SJCRH30 (cell line): ENCODE data around the gene NXN. TPM values are rescaled to one million over a fixed set of nuclear protein-coding genes. Genes with fewer than 3 reads are reported as not detected.
"Not testable (repeated sequence)": the region's sequence is repeated elsewhere in the genome, so short reads cannot be mapped to it uniquely, and the experiment has no call there.

Experiments
- DNase-seq, 2 experiments: peaks; one replicate each; pipeline ENCODE4 v3.0.0-alpha.2; 2015 to 2020
- H3K27ac ChIP-seq: fragments of 250-450 bp; sonication (Bioruptor Pico); 2 replicates; pipeline ENCODE4 v1.5.1; 2020; ENCODE audit warnings: mild to moderate bottlenecking, moderate library complexity
- H3K27me3 ChIP-seq: fragments of 250-450 bp; sonication (Bioruptor Pico); 2 replicates; pipeline ENCODE4 v1.5.1; 2020; ENCODE audit warnings: mild to moderate bottlenecking, moderate library complexity
- H3K36me3 ChIP-seq: fragments of 250-450 bp; sonication (Bioruptor Pico); 2 replicates; pipeline ENCODE4 v1.5.1; 2020; ENCODE audit warnings: mild to moderate bottlenecking, moderate library complexity
- H3K4me1 ChIP-seq: fragments of 250-450 bp; sonication (Bioruptor Pico); 2 replicates; pipeline ENCODE4 v1.5.1; 2020; ENCODE audit warnings: mild to moderate bottlenecking, moderate library complexity
- H3K4me3 ChIP-seq: fragments of 250-450 bp; sonication (Bioruptor Pico); 2 replicates; pipeline ENCODE4 v1.5.1; 2020; ENCODE audit warnings: mild to moderate bottlenecking, moderate library complexity
- H3K9me3 ChIP-seq: fragments of 250-450 bp; sonication (Bioruptor Pico); replicated peaks from 2 replicates; pipeline ENCODE4 v1.5.1; 2020; ENCODE audit warnings: mild to moderate bottlenecking, moderate library complexity
- total RNA-seq: library from RNA; depleted of rRNA; stranded (reverse); fragments of >200 nt; shearing (Covaris generic); gene quantifications from 2 replicates; pipeline ENCODE4 v1.2.3, GENCODE V29; 2014

NXN gene
- total RNA-seq, 1 experiment from 2014 or later, result 35.2 TPM

DNA sequence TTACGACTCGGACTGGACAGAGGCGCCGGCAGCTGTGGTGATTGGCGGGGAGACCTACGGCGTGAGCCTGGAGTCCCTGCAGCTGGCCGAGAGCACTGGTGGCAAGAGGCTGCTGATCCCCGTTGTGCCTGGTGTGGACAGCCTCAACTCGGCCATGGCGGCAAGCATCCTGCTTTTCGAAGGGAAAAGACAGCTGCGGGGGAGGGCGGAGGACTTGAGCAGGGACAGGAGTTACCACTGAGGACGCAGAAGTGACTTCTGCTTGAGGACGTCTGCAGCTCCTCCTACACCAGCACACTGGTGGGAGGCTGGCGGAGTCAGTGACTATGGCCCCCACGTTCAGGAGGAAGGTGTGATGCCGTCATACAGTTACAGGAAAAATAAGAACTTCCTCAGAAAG is 187.7 kb downstream of the NXN start:
- no peak for DNase-seq
- H3K9me3 ChIP-seq, result no peaks in the 10 kb centered on the region

DNA sequence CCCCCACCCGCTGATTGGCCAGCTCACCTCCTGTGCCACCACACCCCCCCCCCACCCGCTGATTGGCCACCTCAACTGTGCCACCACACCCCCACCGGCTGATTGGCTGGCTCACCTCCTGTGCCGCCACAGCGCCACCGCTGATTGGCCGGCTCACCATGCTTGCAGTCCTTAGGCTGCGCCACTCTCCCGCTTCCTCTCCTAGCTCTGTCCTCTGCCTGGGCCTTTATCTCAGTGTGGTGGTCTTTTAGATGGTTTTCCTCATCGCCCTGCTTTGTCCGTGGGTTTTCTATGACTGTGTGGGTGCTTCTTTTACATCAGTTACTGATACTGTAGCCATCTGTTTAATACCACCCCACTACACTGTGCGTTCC is 188.7 kb downstream of the NXN start:
- not testable (repeated sequence) for H3K4me1 ChIP-seq, H3K36me3 ChIP-seq, H3K27ac ChIP-seq, H3K9me3 ChIP-seq, DNase-seq, H3K4me3 ChIP-seq, H3K27me3 ChIP-seq

More for the DNA sequence above, 187.7 kb downstream of the NXN start:
- no peak overlapping the region for H3K4me3 ChIP-seq
- no peak overlapping the region for H3K27ac ChIP-seq
- peaks cover 7% of the 10 kb centered on the region for H3K36me3 ChIP-seq
- H3K27me3 ChIP-seq, result no peaks in the 10 kb centered on the region
- H3K4me1 ChIP-seq, result no peaks in the 10 kb centered on the region

DNA sequence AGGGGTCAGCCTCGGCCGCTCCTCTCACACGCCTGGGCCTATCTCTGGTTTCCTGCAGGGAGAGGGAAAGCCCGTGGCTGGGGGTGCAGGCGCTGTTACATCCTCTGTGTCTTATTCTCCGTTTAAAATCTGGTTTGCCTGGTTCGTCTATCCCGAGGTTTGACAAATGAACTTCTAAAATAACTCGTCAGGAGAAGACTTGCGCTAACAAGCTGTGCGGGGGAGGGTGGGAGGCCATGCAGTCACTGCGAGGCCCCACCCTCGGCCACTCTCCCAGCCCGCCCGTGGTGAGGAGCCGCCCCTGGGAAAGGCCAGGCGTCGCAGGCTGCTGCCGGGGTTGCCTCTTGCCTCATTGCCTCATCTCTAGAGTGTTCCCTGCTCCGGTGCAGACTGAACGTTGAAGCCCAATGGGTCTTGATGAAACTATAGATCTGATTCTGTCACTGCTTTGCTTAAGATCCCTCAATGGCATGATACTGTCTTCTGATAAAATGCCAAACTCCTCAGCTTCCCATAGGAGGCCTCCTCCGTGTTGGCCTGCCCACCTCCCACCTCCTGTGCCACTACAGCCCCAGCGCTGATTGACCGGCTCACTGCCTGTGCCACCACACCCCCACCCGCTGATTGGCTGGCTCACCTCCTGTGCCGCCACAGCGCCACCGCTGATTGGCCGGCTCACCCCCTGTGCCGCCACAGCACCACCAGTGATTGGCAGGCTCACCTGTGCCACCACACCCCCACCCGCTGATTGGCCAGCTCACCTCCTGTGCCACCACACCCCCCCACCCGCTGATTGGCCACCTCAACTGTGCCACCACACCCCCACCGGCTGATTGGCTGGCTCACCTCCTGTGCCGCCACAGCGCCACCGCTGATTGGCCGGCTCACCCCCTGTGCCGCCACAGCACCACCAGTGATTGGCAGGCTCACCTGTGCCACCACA is 189.4 kb downstream of the NXN start:
- H3K27ac ChIP-seq, H3K27me3 ChIP-seq, H3K4me1 ChIP-seq, H3K36me3 ChIP-seq, H3K9me3 ChIP-seq, H3K4me3 ChIP-seq, DNase-seq: not testable (repeated sequence)

DNA sequence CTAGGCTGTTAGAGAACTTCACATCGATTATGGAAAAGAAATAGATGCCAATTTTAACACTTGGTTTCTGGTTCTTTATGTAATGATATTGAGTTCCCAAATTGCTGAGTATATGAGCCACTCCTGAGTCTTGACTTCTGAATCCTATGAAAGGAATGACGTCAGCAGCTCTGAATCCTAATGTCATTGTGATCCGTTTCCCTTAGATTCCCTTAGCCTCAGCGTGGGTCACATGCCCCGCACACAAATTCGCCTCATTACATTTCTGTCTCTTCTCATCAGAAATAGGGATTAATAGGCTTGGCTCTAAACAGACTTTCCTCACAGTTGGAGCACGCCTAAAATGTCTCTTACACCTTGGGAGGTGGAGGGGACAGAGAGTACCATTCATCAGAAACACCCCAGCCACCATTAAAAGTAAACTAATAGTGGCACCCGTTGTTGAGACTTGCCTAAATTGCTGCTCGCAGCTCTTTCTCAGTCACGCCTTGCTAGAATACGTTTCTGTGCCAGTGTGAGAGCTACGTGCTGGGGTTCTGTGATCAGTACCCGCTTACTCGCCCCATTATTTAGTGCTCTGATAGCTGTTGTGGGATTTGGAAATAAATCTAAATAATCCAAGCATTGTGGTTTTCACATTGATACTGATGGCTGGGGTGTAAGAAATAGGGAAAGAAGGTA is 190.3 kb downstream of the NXN start:
- no peaks in the 10 kb centered on the region for H3K27me3 ChIP-seq
- DNase-seq, result no peak
- H3K27ac ChIP-seq, result no peak overlapping the region
- H3K4me1 ChIP-seq, result no peaks in the 10 kb centered on the region
- no peaks in the 10 kb centered on the region for H3K9me3 ChIP-seq
- peaks cover 7% of the 10 kb centered on the region for H3K36me3 ChIP-seq
- H3K4me3 ChIP-seq, result no peak overlapping the region

DNA sequence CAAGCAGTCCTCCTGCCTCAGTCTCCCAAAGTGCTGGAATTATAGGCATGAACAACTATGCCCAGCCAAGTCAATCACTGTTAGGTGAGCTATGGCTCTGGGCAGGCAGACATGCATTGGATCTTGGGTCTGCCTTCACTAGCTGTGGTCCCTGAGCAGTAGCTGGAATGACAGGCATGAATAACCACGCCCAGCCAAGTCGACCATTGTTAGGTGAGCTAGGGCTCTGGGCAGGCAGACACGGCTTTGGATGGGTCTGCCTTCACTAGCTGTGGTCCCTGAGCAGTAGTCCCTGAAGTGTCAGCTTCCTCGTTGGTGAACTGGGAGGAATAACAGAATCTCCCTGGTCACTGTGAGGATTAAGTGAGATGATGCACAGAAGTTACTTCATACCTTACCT is 191.0 kb downstream of the NXN start:
- H3K27ac ChIP-seq, result no peak overlapping the region
- no peak overlapping the region for H3K4me3 ChIP-seq
- DNase-seq, result no peak
- H3K4me1 ChIP-seq, result no peaks in the 10 kb centered on the region
- no peaks in the 10 kb centered on the region for H3K9me3 ChIP-seq
- H3K27me3 ChIP-seq, result no peaks in the 10 kb centered on the region
- peaks cover 7% of the 10 kb centered on the region for H3K36me3 ChIP-seq

DNA sequence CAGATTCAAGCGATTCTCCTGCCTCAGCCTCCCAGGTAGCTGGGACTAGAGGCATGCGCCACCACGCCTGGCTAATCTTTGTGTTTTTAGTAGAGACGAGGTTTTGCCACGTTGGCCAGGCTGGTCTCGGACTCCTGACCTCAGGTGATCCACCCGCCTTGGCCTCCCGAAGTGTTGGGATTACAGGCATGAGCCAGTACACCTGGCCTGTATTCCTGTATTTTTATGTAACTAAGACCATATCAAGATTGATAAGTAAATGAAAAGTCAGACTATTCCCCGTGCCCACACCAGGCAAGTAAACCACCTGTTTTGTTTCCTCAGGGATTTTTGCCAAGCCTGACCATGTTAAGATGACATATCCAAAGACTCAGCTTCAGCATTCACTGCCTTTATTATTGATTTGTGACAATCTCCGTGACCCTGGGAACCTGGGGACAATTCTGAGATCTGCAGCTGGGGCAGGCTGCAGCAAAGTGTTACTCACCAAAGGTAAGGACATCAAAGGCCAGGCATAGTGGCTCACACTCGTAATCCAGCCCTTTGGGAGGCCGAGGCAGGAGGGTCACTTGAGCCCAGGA is 191.8 kb downstream of the NXN start:
- Histone ChIP-seq H3K27ac (no peak overlapping the region), H3K27me3 (no peaks in the 10 kb centered on the region), H3K4me3 (no peak overlapping the region), H3K4me1 (no peaks in the 10 kb centered on the region), H3K36me3 (peaks cover 7% of the 10 kb centered on the region), H3K9me3 (no peaks in the 10 kb centered on the region)
- DNase-seq, result no peak

DNA sequence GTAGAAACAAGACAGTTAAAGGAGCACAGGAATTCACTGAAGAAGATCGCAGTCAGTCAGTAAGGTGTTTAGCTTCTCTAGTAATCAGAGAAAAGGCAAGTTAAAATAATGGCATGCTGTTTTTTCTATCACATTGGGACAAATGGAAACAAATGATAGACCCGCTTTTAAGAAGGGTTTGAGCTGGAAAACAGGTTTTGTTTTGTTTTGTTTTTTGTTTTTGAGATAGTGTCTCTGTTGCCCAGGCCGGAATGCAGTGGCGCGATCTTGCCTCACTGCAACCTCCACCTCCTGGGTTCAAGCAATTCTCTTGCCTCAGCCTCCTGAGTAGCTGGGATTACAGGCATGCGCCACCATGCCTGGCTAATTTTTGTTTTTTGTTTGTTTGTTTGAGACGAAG is 193.7 kb downstream of the NXN start:
- DNase-seq, H3K4me3 ChIP-seq, H3K4me1 ChIP-seq, H3K27ac ChIP-seq, H3K27me3 ChIP-seq, H3K36me3 ChIP-seq, H3K9me3 ChIP-seq: not testable (repeated sequence)

DNA sequence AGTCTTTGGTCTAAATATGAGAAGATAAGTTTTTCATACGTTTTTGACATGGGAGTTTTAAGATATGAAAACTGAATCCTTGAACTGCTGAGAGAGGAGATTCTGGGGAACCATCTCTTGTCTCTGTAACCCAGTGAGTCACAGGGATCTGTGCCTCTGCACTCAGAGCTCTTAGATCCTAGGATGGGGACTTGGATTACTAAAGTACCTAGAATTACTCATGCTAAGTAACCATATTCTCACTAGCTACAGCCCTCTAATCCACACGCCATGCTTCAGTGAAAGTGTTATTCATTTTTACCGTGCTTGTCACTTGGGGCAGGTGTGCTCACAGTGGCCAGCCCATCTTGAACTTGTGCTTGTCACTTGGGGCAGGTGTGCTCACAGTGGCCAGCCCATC is 195.4 kb downstream of the NXN start:
- no peak for DNase-seq
- Histone ChIP-seq H3K4me3 (no peak overlapping the region), H3K27ac (no peak overlapping the region), H3K27me3 (no peaks in the 10 kb centered on the region), H3K36me3 (peaks cover 4% of the 10 kb centered on the region), H3K9me3 (no peaks in the 10 kb centered on the region), H3K4me1 (no peaks in the 10 kb centered on the region)

DNA sequence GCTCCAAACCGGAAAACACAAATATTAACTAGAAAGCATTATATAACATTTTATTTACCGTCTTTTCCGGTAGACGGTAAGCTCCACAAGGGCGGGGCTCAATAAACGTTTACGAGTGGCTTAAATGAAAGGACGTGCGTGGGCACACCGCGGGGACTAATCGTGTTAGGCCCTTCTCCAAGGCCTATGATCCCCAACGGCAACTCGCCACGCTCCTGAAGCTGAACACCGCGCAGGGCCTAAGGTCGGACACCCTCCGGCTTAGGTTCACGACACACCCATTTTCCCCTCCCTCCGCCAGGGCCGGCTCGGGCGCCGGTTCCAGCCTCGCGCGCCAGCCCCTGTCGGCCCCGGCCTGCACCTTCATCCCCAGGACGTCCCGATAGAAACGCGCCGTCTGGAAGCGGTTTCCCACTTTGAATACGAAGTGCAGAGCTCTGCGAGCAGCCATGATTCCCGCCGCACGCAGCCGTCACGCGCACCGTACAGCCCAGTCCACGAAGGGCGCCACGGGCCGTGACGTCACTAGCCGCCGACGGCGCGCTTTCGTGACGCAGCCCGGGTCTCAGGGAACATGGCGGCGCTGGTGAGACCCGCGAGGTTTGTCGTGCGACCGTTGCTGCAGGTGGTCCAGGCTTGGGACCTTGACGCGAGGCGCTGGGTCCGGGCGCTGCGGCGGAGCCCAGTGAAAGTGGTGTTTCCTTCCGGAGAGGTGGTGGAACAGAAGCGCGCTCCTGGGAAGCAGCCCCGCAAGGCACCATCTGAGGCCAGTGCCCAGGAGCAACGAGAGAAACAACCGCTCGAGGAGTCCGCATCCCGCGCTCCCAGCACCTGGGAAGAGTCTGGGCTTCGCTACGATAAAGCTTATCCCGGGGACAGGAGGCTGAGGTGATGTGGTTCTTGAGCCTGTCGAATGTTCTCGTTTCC is 197.5 kb downstream of the NXN start, which contains the start of the genes GLOD4 and MRM3:
Gene GLOD4, minus strand, starts transcription at position 476 of the 927 bp plus-strand sequence. Its CDS starts 25 bp downstream, at position 451.
Gene MRM3, plus strand, starts transcription at position 549 of the 927 bp plus-strand sequence. Its CDS starts 26 bp downstream, at position 575.
- Histone ChIP-seq H3K9me3 (no peaks in the 10 kb centered on the region), H3K4me1 (no peaks in the 10 kb centered on the region), H3K27me3 (no peaks in the 10 kb centered on the region), H3K4me3 (peak within 1 kb of the TSS; percentile 77), H3K27ac (peak within 1 kb of the TSS; percentile 58), H3K36me3 (no peaks in the 10 kb centered on the region)
- peak; percentile 81 to 85 for DNase-seq

DNA sequence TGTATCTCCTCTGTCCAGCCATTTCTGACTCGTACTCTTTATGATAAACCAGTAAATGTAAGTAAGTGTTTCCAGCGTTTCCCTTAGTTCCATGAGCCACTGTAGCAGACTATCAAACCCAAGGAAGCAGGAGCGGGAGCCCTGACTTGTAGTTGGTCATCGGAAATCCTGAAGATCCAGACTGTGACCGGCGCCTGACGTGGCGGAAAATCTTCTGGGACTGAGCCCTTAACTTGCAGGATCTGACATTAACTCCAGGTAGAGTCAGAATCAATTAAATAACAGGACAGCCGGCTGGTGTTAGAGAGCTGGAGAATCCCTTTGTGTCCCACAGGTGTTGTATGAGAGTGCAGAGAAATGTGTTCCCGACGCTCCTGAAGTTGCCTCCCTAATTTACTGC is 201.5 kb downstream of the NXN start:
- Histone ChIP-seq H3K27ac (no peak overlapping the region), H3K36me3 (peaks cover 3% of the 10 kb centered on the region; the same call in 1 of the 2 replicates), H3K9me3 (no peaks in the 10 kb centered on the region), H3K27me3 (no peaks in the 10 kb centered on the region), H3K4me3 (no peak overlapping the region), H3K4me1 (no peaks in the 10 kb centered on the region)
- DNase-seq, result no peak

DNA sequence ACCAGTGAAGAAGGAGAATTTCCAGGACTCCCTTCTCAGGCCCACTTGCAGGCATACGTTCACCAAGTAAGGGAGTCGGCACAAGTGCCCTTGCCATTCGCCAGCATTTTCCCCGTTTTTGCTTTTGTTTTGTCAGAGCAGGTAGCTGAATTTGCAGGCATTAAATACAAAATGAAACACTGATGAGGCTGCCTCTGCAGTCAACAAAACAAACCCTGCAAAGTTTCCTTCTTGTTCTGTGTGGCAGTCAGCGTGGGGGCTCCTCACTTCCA is 205.3 kb downstream of the NXN start:
- no peaks in the 10 kb centered on the region for H3K4me1 ChIP-seq
- H3K27ac ChIP-seq, result no peak overlapping the region
- no peaks in the 10 kb centered on the region for H3K9me3 ChIP-seq
- no peaks in the 10 kb centered on the region for H3K27me3 ChIP-seq
- no peak overlapping the region for H3K4me3 ChIP-seq
- peaks cover 26% of the 10 kb centered on the region for H3K36me3 ChIP-seq
- DNase-seq, result no peak

DNA sequence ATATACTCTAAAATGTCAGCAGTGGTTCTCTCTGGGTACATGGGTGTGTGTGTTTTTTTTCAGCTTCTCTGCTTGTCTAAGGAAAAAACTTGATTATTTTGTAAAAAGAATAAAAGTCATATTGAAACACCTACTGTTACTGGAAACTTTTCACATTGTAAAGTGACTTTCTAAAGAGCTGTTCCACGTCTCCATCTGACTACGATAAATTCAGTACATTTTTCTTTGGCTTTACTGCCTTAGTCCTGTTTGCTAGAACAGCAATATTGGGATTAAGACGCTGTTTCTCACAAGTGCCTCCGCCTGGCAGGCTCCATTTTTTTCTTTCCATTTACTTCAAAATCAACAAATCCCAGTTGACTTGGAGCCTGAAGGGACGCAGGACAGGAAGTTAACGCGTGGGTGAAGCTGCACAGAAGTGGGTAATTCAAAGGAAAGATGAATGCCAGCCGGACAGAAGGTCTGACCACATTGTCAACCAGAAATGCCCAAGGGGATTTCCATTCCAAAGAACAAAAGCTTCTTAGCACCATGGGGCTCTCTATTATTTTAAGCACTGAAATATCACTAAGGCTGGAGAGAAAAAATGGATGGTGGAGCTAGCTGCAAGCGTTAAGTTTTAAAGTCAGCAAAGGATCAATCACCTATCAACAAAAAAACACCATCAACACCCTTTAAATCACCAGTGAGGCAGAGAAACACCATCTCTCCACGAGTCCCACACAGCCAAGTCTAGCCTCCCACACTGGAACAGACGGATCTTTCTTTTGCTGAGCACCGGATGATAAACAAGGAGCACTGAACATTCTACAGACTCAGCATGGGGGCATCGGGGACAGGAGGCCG is 205.9 kb downstream of the NXN start:
- Histone ChIP-seq H3K9me3 (no peaks in the 10 kb centered on the region), H3K4me3 (no peak overlapping the region), H3K36me3 (peaks cover 26% of the 10 kb centered on the region), H3K27me3 (no peaks in the 10 kb centered on the region), H3K27ac (no peak overlapping the region), H3K4me1 (no peaks in the 10 kb centered on the region)
- no peak for DNase-seq

DNA sequence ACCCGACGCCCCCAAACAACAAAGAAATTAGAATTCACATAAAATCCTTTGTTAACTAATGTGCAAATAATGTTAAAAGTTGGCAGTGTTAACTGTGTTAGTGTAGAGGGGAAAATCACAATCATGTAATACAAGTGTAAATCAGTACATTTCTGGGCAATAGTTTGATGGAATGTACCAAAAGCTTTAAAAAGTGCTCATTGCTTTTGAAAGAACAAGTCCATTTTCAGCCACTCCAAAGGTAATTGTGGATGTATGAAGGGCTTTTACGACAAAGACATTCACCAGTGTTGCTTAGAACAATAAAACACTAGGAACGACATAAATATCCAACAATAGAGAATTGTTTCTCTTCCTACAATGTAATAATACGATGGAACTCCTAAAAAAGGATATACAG is 206.6 kb downstream of the NXN start:
- Histone ChIP-seq H3K27ac (no peak overlapping the region), H3K4me1 (no peaks in the 10 kb centered on the region), H3K27me3 (no peaks in the 10 kb centered on the region), H3K4me3 (no peak overlapping the region), H3K36me3 (peaks cover 26% of the 10 kb centered on the region), H3K9me3 (no peaks in the 10 kb centered on the region)
- DNase-seq, result no peak

DNA sequence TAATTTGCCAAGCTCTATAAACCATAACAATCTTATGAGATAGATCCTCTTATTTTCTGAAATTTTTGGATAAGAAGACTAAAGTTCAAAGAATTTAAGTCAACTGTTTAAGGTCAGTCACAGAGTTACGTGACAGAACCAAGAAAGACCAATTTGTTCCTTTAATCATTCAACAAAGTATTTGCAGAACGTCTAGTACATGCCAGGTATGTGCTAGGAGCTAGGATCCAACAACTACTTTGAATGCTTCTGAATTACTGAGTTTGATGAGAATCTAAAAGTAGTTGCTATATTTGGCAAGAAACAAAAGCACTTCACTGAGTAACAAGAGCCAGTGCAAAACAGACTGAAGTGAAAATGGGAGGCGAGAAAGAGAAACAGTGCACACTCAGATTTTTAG is 212.5 kb downstream of the NXN start:
- H3K4me1 ChIP-seq, result no peaks in the 10 kb centered on the region
- no peak overlapping the region for H3K4me3 ChIP-seq
- H3K9me3 ChIP-seq, result no peaks in the 10 kb centered on the region
- no peak overlapping the region for H3K27ac ChIP-seq
- H3K27me3 ChIP-seq, result no peaks in the 10 kb centered on the region
- DNase-seq, result no peak
- peaks cover 30% of the 10 kb centered on the region for H3K36me3 ChIP-seq
